ENCODE measurements around the gene AUP1.

AUP1 gene

DNA sequence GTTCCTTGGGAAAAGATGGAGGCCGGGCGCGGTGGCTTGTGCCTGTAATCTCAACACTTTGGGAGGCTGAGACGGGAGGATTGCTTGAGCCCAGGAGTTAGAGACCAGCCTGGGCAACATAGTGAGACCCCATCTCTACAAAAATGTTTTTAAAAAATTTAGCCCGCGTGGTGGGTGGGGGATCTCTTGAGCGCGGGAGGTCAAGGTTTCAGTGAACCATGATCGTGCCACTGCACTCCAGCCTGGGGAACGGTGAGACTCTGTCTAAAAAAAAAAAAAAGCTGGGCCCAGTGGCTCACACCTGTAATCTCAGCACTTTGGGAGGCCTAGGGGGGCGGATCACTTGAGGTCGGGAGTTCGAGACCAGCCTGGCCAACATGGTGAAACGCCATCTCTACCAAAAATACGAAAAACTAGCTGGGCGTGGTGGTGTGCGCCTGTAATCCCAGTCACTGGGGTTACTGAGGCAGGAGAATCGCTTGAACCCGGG is 45.8 kb downstream of the AUP1 start:
- Histone ChIP-seq H3K4me3 (peak overlapping the region; percentile 72 to 96 (median 85)), H3K27ac (peak overlapping the region in 13 of 21 experiments; percentile 12 to 96 (median 89))

DNA sequence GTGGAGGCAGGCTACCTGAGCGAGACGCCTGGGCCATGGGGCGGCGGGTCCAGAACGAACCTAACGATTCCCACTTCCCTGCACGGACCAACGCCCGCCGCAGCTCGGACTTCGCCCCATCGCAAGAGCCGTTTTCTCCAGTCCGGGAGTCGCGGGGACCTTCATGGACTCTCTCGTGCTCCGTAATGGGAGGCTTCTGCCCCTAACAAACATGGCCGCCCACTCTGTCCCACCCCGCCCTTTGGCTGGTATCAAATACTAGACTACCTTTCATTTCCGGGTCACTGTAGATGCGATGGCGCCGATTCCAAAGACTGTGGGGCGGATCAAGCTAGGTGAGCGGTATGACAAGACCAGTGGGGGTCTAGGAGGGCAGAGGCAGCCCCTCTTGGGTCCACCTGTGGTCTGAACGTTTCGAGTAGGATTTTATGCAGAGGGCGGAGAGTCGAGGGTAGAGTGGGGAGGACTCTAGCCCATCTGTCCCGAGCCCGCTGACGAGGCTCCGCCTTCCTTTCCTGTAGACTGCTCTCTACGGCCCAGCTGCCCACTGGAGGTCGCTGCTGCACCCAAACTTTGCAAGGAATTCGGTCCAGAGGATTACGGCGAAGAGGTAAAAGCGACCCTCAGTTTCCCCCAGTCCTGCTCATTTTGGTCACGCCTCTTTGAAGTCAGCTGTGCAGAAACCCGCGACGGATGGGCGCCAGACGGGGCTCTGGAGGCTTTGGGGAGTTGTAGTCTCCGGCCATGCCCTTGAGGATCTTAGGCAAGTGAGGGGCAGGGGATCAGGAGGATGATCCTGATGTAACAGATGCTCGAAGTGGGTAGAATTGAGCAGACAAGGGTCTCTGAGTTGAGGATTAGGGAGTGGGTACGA is 46.5 kb downstream of the AUP1 start, which contains the start of the genes CCDC142 and TTC31:
TSS of gene CCDC142 (minus strand) at position 198 of the 874 bp plus-strand sequence. CDS start at position 37, 161 bp downstream.
TSS of gene TTC31 (plus strand) at position 281 of the 874 bp plus-strand sequence. CDS start at position 296, 15 bp downstream.
- peak within 1 kb of the TSS; percentile 72 to 96 (median 85) for H3K4me3 ChIP-seq
- H3K27ac ChIP-seq: peak within 1 kb of the TSS; percentile 72 to 96 (median 87)

DNA sequence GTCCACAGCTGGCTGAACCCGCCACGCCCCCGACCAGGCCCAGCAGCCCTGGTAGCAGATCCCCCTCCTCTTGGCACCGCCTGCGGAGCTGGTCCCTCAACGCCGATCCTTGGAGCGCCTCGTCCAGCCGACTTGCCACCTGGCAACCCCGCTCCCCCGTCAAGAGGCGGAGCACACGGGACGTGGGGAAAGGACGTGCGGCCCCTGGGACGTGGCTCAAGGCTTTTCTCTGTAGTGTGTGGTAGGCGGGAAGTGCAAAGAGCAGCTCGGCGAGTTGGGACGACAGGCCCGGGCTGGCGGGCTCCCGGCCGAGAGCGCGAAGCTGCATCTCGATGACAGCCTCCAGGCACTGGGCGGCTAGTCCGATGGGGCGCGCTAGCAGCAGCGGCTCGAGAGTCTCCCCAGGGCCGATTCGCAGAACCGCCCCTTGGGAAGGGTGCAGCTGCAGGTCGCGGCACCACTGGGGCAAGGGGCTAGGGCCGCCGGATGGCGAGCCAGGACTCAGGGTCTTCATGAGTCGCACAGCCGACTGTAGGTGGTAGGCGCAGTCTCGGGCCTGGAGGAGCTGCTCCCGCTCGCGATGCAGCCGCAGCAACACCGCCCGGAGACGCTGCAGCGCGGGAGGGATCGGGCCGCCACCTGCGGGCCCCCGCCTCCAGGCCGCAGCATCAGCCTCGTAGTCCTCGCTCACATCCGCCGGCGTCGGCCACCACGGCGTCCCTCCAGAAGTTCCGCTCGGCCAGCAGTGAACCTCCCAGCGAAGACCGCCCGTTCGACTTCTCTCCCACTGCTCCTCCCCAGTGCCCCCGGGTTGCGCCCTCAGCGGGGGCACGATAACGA is 47.3 kb downstream of the AUP1 start:
- Histone ChIP-seq H3K4me3 (peak overlapping the region; percentile 72 to 96 (median 85)), H3K27ac (peak overlapping the region; percentile 72 to 96 (median 87))

DNA sequence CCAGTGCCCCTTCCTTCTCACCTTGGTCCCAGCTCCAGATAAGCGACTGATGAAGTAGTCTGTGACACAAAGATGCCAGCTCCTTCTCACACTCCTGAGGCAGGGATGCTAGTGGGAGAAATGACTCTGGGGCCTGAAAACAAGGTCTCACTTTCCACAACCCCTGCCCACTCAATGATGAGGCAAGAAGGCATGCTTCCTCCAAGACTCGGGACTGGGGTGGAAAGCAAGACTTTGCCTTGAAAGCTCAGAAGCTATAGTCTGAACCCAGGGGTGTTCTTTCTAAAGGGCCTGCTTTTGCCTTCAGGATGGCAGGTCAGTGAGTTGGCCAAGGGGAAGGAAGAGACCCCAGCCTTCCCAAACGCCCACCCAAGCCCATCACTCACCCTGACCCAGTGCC is 48.1 kb downstream of the AUP1 start:
- peak overlapping the region in 12 of 21 experiments; percentile 76 to 96 (median 88) for H3K27ac ChIP-seq
- peak overlapping the region; percentile 72 to 96 (median 85) for H3K4me3 ChIP-seq
